Measurements from ENCODE around the gene PCDH9.

- TF ChIP-seq CTCF (IDR thresholded peaks at IDR 0.05 in 2 of 3, conservative IDR thresholded peaks at IDR 0.05 in 1 of 3; ENCODE audit: control insufficient read depth in 2 of 3, extremely low read depth in 1 of 3, insufficient read depth in 1 of 3, low read depth in 3 of 3, low read length in 3 of 3) (no peak), SREBF2 (IDR thresholded peaks at IDR 0.05; ENCODE audit: low read length) (no peak), USF1 (IDR thresholded peaks at IDR 0.05; ENCODE audit: borderline replicate concordance, extremely low read length, insufficient read depth, low read depth, low read length) (no peak), POLR2AphosphoS5 (IDR thresholded peaks at IDR 0.05; ENCODE audit: low read length) (no peak), RAD21 (IDR thresholded peaks at IDR 0.05; ENCODE audit: insufficient read depth, low read depth, low read length) (no peak), POLR2A (IDR thresholded peaks at IDR 0.05; ENCODE audit: low read depth, low read length) (no peak), STAT1 (conservative IDR thresholded peaks at IDR 0.05) (no peak), HCFC1 (IDR thresholded peaks at IDR 0.05; ENCODE audit: low read length) (no peak), CHD2 (IDR thresholded peaks at IDR 0.05; ENCODE audit: borderline replicate concordance, low read depth, low read length) (no peak), EZH2 (IDR thresholded peaks at IDR 0.05; ENCODE audit: borderline replicate concordance, control insufficient read depth, low read depth, low read length) (no peak), MEF2A (IDR thresholded peaks at IDR 0.05; ENCODE audit: insufficient read depth, low read depth, low read length) (no peak)
- TF ChIP-seq, protein P1, sequence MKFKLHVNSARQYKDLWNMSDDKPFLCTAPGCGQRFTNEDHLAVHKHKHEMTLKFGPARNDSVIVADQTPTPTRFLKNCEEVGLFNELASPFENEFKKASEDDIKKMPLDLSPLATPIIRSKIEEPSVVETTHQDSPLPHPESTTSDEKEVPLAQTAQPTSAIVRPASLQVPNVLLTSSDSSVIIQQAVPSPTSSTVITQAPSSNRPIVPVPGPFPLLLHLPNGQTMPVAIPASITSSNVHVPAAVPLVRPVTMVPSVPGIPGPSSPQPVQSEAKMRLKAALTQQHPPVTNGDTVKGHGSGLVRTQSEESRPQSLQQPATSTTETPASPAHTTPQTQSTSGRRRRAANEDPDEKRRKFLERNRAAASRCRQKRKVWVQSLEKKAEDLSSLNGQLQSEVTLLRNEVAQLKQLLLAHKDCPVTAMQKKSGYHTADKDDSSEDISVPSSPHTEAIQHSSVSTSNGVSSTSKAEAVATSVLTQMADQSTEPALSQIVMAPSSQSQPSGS (IDR thresholded peaks at IDR 0.05; ENCODE audit: low read length), result no peak
Measured at GRCh38 chr13:66322936-66323335, 907.2 kb downstream of the PCDH9 start.
